Stimulated activated CD4-positive, alpha-beta T cell treated with anti-CD3 and anti-CD28 coated beads, Interleukin-15, amount 100 ng/mL, for 1 hour (primary cell): Measurements from ENCODE around the gene LAMTOR2.
A peak's percentile ranks its signal among the peaks of the same experiment; 100 is the strongest.

Experiments used
- DNase-seq, 2 donors: peaks; one replicate each; pipeline ENCODE4 v3.0.0-alpha.2; 2020; ENCODE audit warnings: low read depth in 1 of 2, low spot score in 1 of 2

Gene LAMTOR2

DNA sequence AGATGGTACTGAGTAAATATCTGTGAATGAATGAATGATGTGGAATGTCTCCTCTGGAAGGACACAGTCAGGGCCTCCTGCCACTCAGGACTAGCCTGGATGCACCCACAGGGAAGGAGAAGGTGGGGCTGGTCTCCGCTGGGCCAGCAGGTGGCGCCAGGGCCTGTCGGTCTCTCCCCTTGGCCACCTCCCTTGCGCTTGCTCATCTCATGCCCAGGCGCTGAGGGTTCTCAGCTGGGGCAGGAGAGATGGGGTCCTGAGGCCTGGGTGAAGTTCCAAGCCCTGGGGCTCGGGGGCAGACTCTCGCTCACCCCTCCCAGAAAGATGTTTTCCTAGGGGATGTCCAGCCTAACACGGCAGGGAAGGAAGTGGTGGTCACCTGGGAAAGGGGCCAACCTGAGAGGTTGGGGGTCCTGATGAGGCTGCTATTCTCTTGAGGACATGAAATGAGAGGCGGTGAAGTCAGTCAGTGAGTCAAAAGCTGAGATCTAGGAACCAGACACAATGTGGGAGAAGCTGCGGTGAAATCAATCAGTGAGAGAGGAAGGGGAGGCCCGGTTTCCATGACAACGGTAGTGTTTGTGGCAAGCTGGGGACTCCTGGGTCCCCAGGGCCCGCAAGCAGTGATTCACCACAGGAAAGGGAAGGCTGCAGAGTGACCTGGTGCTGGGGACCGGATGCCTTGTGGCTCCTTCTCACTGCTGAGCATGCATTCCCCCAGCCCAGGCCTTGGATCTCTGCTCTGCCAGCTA is 42.2 kb downstream of the LAMTOR2 start:
- DNase-seq: peak; percentile 71 to 78

DNA sequence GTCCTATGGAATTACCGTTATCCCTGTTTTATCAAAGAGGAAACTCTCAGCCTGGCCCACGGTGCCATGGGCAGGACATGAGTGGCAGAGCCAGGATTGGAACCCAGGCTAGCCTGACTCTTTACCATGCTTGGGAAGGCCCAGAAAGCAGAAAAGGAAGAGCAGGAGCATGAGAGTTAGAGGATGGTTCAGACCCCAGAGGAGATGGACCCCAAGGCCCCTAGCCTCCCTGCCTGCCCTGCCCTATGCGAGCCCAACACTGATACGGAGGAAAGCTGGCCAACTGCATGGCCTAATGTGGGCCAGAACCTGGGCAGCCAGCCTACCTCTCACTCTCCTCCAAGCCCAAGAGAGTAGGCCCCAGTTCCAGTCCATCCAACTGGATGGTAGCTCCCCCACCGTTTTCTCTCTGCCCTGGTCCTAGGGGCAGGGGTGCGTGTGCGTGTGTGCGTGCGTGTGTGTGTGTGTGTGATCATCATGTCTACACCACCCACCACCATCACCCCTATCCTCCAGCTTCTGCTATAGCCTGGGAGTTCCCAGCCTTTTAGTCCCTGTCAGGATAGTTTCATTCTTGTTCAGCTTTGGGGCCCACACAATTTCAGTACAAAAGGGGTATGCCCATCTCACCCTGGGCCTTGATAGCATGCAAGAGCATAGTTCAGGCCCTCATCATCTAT is 43.1 kb downstream of the LAMTOR2 start:
- DNase-seq: no peak

GRCh38 chr1:156098784-156099183 is 44.2 kb downstream of the LAMTOR2 start:
- no peak for DNase-seq

DNA sequence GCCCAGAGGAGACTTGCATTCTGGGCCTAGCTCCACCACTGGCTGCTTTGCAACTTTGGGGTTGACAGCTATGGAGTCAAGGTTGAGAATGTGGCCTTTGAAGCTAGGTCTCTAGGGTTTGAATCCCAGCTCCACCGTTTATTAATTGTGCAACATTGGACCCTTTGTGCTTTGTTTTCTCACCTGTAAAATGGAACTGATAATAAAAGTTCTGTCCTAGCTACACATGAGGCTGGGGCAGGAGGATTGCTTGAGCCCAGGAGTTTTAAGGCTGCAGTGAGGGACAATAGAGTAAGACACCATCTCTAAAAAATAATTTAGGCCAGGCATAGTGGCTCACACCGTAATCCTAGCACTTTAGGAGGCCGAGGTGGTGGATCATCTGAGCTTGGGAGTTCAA is 44.7 kb downstream of the LAMTOR2 start:
- DNase-seq: no peak

GRCh38 chr1:156100205-156100995 is 45.8 kb downstream of the LAMTOR2 start:
- DNase-seq: no peak

DNA sequence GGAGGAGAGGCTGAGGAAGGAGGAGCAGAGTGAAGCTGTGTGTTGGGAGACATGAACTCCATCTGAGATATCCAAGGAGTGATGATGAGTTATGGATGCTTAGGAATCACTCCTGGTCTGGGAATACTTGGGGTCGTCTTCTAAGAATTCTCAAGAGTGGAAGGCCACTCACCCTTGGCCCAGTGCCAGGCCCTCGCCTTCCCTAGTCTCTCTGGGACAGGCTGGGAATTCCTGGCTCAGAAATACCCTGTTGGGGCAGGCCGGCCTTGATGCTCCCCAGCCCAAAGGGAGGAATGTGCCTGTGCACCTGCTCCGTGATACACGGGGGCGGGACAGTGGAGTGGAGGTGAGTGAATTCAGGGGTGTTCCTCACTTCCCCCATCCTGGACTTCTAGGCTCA is 47.3 kb downstream of the LAMTOR2 start:
- DNase-seq: no peak

DNA sequence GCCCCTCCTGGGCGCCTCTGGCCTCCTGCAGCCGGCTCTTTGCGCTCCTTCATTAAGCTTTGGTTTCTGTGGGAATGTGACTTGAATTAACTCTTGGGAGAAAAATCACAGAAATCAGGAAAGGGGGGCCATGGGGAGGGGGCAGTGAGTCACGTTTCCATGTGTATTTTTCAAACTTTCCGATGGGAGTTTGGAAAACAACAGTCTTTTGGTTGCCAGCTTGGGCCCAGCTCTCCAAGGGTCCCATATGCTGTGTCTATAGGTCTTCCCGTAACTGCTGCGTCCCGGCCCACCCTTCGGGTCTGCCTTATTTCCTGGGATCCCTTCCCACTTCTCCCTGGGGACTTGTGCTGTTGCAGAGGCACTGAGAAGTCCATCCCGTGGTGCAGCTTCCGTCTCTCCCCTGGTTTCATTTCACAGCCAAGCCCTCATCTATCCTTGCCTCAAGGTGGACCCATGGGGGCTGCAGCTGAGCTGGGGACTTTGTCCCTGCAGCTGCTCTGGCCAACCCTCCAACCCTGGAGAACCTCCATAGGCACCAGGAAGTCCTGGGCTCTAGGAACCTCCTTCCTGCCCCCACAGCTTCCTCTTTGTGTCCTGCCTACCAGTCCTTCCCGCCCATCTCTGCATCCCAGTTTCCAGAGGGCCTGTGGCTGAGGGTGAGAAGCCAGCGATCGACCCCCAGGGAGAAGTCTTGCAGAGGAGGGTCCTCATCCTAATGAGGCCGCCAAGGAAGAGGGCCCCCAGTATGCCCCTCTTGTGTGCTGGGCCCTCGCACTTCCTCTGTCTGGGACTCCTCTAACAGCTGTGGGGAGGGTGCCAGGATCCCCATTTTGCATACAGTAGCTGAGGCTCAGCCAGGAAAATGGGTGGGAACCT is 48.3 kb downstream of the LAMTOR2 start:
- DNase-seq: no peak

- DNase-seq: no peak
Observed at GRCh38 chr1:156103521-156103947, 49.0 kb downstream of the LAMTOR2 start.

DNA sequence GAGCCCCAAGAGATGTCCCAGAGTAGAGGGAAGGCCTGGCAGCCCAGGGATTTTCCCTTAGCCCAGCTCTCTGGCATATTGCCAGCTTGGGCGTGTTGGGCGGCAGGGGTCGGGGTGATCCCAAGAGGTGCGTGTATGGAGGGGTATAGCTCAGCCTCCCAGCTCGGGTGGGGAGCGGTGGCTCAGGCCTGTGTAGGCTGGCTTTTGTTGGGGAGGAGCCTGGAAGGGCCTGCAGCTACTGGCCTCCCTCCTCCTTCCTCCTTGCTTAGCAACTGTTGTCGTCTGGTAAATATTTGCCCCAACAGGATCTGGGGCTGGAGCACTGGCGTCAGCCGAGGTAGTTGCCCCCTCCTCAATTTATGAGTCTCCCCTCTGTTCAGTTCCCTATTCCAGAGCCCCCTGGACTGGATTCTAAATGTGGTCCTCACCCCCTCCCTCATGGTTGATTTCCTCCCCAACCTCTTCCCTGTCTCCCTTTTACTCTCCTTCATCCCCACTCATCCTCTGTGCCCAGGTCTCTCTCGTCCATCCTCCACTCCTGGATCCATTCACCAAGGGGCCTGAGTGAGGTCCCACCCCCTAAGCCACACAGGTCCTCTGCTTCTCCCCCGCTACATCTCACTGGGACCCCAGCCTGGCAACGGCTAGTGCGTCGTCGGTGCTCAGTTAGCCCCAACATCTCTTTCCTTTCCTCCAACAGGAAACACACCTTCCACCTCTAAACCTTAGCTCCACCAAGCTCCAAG is 49.7 kb downstream of the LAMTOR2 start:
- DNase-seq: no peak

- no peak for DNase-seq
Observed at GRCh38 chr1:156104861-156105832, 50.6 kb downstream of the LAMTOR2 start.

- DNase-seq: no peak
Observed at GRCh38 chr1:156106624-156107488, 52.3 kb downstream of the LAMTOR2 start.

DNA sequence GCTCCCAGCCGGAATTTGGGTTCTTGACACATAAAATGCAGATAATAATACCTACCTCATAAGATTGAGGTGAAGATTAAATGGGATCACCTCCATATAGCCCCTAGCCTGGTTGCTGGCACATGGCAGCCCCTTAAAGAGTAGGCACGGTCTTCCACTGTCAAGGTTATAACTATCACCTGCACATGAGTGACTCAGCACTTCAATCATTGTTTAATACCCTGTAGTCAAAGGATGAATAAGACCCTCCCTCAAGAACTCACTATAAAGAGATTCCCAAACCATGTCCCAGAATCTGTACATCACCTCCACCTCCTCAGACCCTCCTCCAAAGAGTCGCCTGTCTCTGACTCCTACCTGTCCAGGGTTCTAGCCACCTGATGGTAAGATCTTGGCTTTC is 53.5 kb downstream of the LAMTOR2 start:
- no peak for DNase-seq
